GM12878 (cell line): ENCODE results near the gene SNX3. TPM values are rescaled to one million over a fixed set of nuclear protein-coding genes. Genes with fewer than 3 reads are reported as not detected.
A peak's percentile ranks its signal among the peaks of the same experiment; 100 is the strongest.

Experiments
- CBX5 ChIP-seq: sonication (generic); IDR thresholded peaks from 2 replicates; pipeline ENCODE4 v1.6.1; 2016; ENCODE audit warnings: low read depth, moderate library complexity, mild to moderate bottlenecking, inconsistent platforms
- CEBPB ChIP-seq, 2 experiments: fragments of 150-350 bp in 1 of 2; IDR thresholded peaks; 2 replicates each; pipeline ENCODE4 v1.6.1; 2012 to 2014; ENCODE audit warnings: low read depth in 2 of 2, low read length in 2 of 2, borderline replicate concordance in 1 of 2, inconsistent platforms in 1 of 2
- CUX1 ChIP-seq: IDR thresholded peaks from 2 replicates; pipeline ENCODE4 v1.6.1; 2012; ENCODE audit warnings: improper control_type of control experiment, low read depth, low read length; ENCODE audit not compliant: insufficient replicate concordance
- EGR1 ChIP-seq, 2 experiments: IDR thresholded peaks; 1 replicate in 1 of 2; 2 replicates in 1 of 2; pipeline ENCODE4 v1.6.1; 2011 to 2012; ENCODE audit warnings: low read depth in 2 of 2, low read length in 2 of 2, borderline replicate concordance in 1 of 2, mild to moderate bottlenecking in 1 of 2, moderate library complexity in 1 of 2
- EP300 ChIP-seq, 2 experiments: fragments of 150-350 bp in 1 of 2; IDR thresholded peaks; 2 replicates each; pipeline ENCODE4 v1.6.1; 2011 to 2012; ENCODE audit warnings: low read depth in 2 of 2, low read length in 2 of 2, borderline replicate concordance in 1 of 2, improper control_type of control experiment in 1 of 2, inconsistent platforms in 1 of 2; ENCODE audit not compliant: control insufficient read depth in 1 of 2
- FOXK2 ChIP-seq: fragments of 450-650 bp; IDR thresholded peaks from 2 replicates; pipeline ENCODE4 v1.6.1; 2017; ENCODE audit warnings: mild to moderate bottlenecking, moderate library complexity
- GABPA ChIP-seq: IDR thresholded peaks from 2 replicates; pipeline ENCODE4 v1.6.1; 2014; ENCODE audit warnings: antibody characterized with exemption, low read depth, mild to moderate bottlenecking, inconsistent platforms
- IKZF2 ChIP-seq, 2 experiments: fragments of 450-650 bp; IDR thresholded peaks; 2 replicates each; pipeline ENCODE4 v1.6.1; 2017; ENCODE audit warnings: mild to moderate bottlenecking in 2 of 2, moderate library complexity in 2 of 2
- IRF4 ChIP-seq: IDR thresholded peaks from 2 replicates; pipeline ENCODE4 v1.6.1; 2011; ENCODE audit warnings: low read depth, low read length
- JUNB ChIP-seq: IDR thresholded peaks from 2 replicates; pipeline ENCODE4 v1.6.1; 2016; ENCODE audit warnings: antibody characterized with exemption, mild to moderate bottlenecking
- MEF2A ChIP-seq: IDR thresholded peaks from 2 replicates; pipeline ENCODE4 v1.6.1; 2011; ENCODE audit warnings: low read depth, mild to moderate bottlenecking, low read length, moderate library complexity; ENCODE audit not compliant: insufficient read depth
- PML ChIP-seq: IDR thresholded peaks from 2 replicates; pipeline ENCODE4 v1.6.1; 2012; ENCODE audit warnings: low read length, inconsistent platforms
- POLR2A ChIP-seq: IDR thresholded peaks from 2 replicates; pipeline ENCODE4 v1.6.1; 2011; ENCODE audit warnings: low read depth, mild to moderate bottlenecking, low read length
- RBBP5 ChIP-seq: fragments of 200-600 bp; sonication (generic); conservative IDR thresholded peaks from 2 replicates; pipeline ENCODE4 v1.6.1; 2016
- SMC3 ChIP-seq: IDR thresholded peaks from 2 replicates; pipeline ENCODE4 v1.6.1; 2011; ENCODE audit warnings: low read length, improper control_type of control experiment, borderline replicate concordance
- SREBF1 ChIP-seq: IDR thresholded peaks from 2 replicates; pipeline ENCODE4 v1.6.1; 2012; ENCODE audit warnings: mild to moderate bottlenecking, low read length
- SREBF2 ChIP-seq: IDR thresholded peaks from 2 replicates; pipeline ENCODE4 v1.6.1; 2012; ENCODE audit warnings: mild to moderate bottlenecking, low read length
- SUZ12 ChIP-seq: fragments of 200-600 bp; sonication (generic); IDR thresholded peaks from one replicate; pipeline ENCODE4 v1.6.1; 2018; ENCODE audit warnings: antibody characterized with exemption, mild to moderate bottlenecking; ENCODE audit not compliant: unreplicated experiment
- TARDBP ChIP-seq: IDR thresholded peaks from 2 replicates; pipeline ENCODE4 v1.6.1; 2016; ENCODE audit warnings: borderline replicate concordance
- ZBTB33 ChIP-seq: fragments of 450-650 bp; IDR thresholded peaks from 2 replicates; pipeline ENCODE4 v1.6.1; 2017; ENCODE audit warnings: mild to moderate bottlenecking
- ZNF24 ChIP-seq: fragments of 450-650 bp; IDR thresholded peaks from 2 replicates; pipeline ENCODE4 v1.6.1; 2017; ENCODE audit warnings: antibody characterized with exemption, mild to moderate bottlenecking
- ZNF384 ChIP-seq: IDR thresholded peaks from 2 replicates; pipeline ENCODE4 v1.6.1; 2012; ENCODE audit warnings: low read depth, mild to moderate bottlenecking, low read length, improper control_type of control experiment, borderline replicate concordance
- ZNF622 ChIP-seq: fragments of 450-650 bp; IDR thresholded peaks from 2 replicates; pipeline ENCODE4 v1.6.1; 2017; ENCODE audit warnings: mild to moderate bottlenecking, inconsistent platforms
- ZZZ3 ChIP-seq: IDR thresholded peaks from 2 replicates; pipeline ENCODE4 v1.6.1; 2011; ENCODE audit warnings: low read depth; ENCODE audit not compliant: control insufficient read depth, insufficient read length
- polyA plus RNA-seq, 11 experiments: library from polyadenylated mRNA; depleted of rRNA in 4 of 11; unstranded in 6 of 11; stranded (reverse) in 5 of 11; fragments of >200 nt; fragmentation: Nextera tagmentation in 4 of 11; fragmentation: Illumina TruSeq in 1 of 11; extraction: Ambion mirVana in 4 of 11; extraction: Trizol in 1 of 11; gene quantifications; 1 replicate in 1 of 11; 2 replicates in 10 of 11; pipeline versions ENCODE4 v1.2.1 to v1.2.3, GENCODE V29; 2011 to 2016; ENCODE audit warnings: inconsistent platforms in 2 of 11, missing spikeins in 2 of 11, low read depth in 1 of 11
- total RNA-seq, 4 experiments: library from RNA; depleted of rRNA in 3 of 4; stranded (reverse); fragments of >200 nt in 3 of 4; fragmentation: Illumina TruSeq in 1 of 4; extraction: Trizol in 1 of 4; gene quantifications; 2 replicates each; pipeline versions ENCODE4 v1.2.1 to v1.2.3, GENCODE V29; 2013 to 2021

The SNX3 gene
- total and polyA plus RNA-seq, 10 of the 15 experiments (the other 5 are each of a cell fraction or from before 2014, with no cell fraction given), result 43.7 to 297 (median 95.6) TPM

- no peak for TF ChIP-seq EGR1 (IDR thresholded peaks at IDR 0.05; ENCODE audit: borderline replicate concordance in 1 of 2, low read depth in 2 of 2, low read length in 2 of 2)
- no peak for TF ChIP-seq SREBF2
- TF ChIP-seq ZNF24, result peak; percentile 41; the same call in 1 of the 2 replicates
- TF ChIP-seq RBBP5, result no peak
- no peak for TF ChIP-seq SUZ12
- no peak for TF ChIP-seq ZNF622
- TF ChIP-seq JUNB, result peak; percentile 36; the same call in 1 of the 2 replicates
- TF ChIP-seq SMC3, result no peak; the same call in 1 of the 2 replicates
- TF ChIP-seq PML, result peak; percentile 66
- TF ChIP-seq FOXK2, result no peak
- peak; percentile 44 to 65; a peak in 2 of 4 replicates for TF ChIP-seq IKZF2 (IDR thresholded peaks at IDR 0.05)
- peak; percentile 22; the same call in 1 of the 2 replicates for TF ChIP-seq SREBF1
- TF ChIP-seq TARDBP, result peak; percentile 74; the same call in 1 of the 2 replicates
- TF ChIP-seq ZBTB33, result no peak
- TF ChIP-seq CEBPB (IDR thresholded peaks at IDR 0.05; ENCODE audit: borderline replicate concordance in 1 of 2, low read depth in 2 of 2, low read length in 2 of 2), result no peak
- TF ChIP-seq ZZZ3, result no peak
- peak; percentile 85 for TF ChIP-seq POLR2A
- no peak for TF ChIP-seq ZNF384
- no peak for TF ChIP-seq CUX1
- TF ChIP-seq CBX5, result no peak
- peak; percentile 48; the same call in 1 of the 2 replicates for TF ChIP-seq IRF4
- TF ChIP-seq GABPA, result peak; percentile 80
- no peak for TF ChIP-seq MEF2A
- TF ChIP-seq EP300 (IDR thresholded peaks at IDR 0.05; ENCODE audit: borderline replicate concordance in 1 of 2, control insufficient read depth in 1 of 2, low read depth in 2 of 2, low read length in 2 of 2), result no peak; a peak in 1 of 4 replicates
Measured at GRCh38 chr6:108294727-108295625, 34.1 kb upstream of the SNX3 start, which contains the start of gene AFG1L (continued).
